Activated CD4-positive, alpha-beta T cell treated with anti-CD3 and anti-CD28 coated beads, Interleukin-2, Interleukin-6, amounts not matched to agents 100 ng/mL and 50 ng/mL, durations not matched to agents 16 hours and 8 hours (primary cell): Measurements from ENCODE around the gene LDLRAD4.

Experiments used
- DNase-seq: peaks from one replicate; pipeline ENCODE4 v3.0.0-alpha.2; 2020

Gene LDLRAD4

GRCh38 chr18:13357289-13357688 is 138.7 kb downstream of the LDLRAD4 start:
- DNase-seq: no peak

DNA sequence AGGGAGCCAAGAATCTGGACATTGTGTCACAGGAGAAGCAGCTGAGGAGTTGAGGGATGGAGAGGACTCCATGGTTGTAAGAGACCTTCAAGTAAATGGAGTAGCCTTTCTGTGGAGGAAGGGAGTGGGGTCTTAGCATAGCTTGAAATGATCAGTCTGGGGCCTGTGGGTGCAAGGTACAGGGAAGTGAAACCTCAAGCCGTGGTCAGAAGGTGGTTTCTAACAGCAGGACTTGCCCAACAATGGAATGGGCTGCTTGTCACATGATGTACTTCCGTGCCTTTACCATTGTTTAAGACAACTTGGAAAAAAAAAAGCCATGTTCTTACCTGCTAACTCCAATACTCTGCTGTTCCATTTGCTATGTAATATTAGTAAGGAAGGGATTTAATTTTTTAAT is 140.7 kb downstream of the LDLRAD4 start:
- DNase-seq: no peak

GRCh38 chr18:13361431-13361830 is 142.9 kb downstream of the LDLRAD4 start:
- DNase-seq: no peak

GRCh38 chr18:13362051-13362450 is 143.5 kb downstream of the LDLRAD4 start:
- DNase-seq: no peak

- DNase-seq: no peak
Observed at GRCh38 chr18:13362607-13363006, 144.0 kb downstream of the LDLRAD4 start.

DNA sequence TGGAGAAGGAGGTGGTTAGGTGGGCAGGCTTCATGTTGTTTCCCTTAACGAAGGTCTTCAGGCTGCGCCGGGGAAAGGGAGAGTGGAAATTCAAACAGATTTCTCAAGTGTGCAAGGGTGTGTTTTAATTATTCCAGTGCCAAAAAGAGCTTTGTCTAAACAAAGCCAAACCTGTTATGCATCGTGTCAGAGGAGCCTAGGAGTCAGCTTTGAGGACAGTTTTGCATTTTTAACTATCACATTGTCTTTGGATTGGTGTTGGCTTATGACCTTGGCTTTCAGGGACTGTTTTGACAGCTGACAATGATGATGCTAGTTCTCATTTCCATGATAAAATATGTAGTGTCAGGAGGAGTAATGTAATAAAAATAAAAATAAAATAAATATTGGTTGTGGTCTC is 144.8 kb downstream of the LDLRAD4 start:
- DNase-seq: no peak

- no peak for DNase-seq
Observed at GRCh38 chr18:13364721-13365205, 146.2 kb downstream of the LDLRAD4 start.

DNA sequence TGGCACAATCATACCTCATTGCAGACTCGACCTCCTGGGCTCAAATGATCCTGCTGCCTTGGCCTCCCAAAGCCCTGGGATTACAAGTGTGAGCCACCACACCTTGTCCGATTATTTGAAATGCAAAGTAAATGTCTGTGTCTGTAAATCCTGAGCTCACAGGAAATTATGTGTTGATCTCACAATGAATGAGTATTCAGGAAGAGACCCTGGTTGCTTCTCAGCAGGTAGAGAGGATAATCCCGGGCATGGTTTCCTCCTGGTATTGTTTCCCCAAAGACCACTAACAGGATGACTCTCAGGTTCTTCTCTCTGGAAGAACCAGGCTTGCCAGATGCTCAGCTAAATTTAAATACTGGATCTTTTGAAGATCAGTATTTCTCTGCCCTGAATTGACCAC is 147.6 kb downstream of the LDLRAD4 start:
- no peak for DNase-seq

GRCh38 chr18:13366541-13366940 is 148.0 kb downstream of the LDLRAD4 start:
- no peak for DNase-seq

DNA sequence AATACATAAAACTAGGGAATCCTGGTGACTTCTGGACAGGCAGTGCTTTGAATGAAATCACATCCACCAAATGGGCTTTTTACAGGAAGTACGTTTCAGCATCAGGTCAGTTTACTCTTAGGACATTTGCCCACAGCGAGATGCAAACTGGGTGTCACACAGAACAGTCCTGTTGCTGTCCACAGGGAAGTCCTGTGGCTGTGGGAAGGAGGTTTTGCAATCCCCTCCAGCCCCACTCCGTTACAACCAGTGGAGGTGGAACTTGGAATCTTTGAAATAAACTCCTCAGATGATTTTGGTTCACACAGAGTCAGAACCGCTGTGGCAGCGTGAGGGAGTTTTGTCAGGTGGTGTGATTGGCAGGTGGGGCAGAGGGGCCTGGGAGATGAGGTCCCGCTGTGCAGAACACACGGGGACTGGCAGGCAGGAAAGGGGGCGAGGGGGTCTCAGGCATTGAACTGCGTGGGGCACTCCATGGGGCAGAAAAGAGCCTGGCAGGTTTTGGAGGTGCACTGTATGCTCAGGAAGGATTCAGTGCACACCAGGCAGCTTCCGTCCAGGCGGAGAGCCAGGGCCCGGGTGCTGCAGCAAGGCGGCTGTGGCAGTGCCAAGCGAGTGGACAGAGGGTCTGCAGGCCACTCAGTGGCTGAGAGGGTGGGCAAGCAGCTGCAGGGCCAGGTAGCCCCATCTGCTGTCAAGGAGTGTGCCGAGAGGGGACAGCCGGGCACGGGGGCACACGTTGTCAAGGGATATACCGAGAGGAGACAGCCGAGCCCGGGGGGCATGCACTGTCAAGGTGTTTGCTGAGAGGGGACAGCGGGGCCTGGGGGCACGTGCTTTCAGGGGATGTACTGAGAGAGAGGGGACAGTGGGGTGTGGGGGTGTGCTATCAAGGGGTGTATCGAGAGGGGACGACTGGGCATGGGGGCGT is 148.7 kb downstream of the LDLRAD4 start:
- no peak for DNase-seq

GRCh38 chr18:13368080-13368813 is 149.7 kb downstream of the LDLRAD4 start:
- no peak for DNase-seq

DNA sequence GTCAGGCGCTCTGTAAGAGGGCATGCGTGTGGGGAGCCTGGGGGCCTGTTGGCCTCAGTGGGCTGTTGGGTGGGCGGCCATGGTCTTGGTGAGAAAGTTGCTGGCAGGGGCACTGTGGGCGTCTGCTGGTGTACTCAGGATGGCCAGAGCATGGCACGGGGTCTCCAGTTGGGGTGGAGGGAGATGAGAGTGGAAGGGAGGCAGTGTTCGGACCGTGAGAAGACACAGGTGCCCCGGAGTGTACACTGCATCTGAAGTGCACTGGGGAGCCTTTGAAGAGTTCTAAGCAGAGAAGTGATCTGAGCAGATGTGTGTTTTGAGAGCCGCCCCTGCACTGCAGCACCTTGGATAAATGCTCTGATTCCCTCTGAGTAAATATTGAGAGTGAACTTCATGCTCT is 150.8 kb downstream of the LDLRAD4 start:
- DNase-seq: no peak

DNA sequence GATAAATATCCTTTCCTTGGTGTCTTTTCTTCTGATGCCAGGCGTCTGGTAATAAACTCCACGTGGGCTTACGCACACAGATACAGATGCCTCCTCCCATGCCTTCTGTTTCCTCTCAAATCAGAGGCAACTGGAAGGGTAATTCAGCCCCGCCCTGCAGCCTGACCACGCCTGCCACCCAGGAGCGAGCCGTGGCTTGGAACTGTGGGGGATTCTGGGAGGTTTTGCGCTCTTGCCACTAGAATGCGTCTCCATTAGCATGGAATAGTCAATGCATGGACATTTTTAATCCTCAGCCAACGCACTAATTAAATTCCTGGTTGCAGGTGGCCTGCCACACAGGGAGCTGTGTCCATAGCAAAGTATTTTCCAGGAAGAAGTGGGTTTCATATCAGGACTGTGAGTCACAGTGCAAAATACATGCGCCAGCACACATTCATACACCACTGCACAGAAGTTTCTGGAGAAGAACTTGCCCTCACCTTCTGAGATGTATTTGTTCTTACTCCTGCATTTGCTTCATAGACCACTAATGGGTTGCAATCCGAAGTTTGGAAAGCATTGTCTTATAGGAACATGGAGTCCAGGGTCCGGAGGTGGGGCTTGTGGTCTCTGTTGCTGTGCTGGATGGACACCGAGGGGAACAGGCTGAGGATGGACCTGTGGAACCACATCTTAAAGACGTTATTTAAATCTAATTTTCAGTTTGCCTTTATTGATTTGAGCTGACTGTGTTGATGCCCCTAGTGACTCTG is 151.4 kb downstream of the LDLRAD4 start:
- DNase-seq: no peak

DNA sequence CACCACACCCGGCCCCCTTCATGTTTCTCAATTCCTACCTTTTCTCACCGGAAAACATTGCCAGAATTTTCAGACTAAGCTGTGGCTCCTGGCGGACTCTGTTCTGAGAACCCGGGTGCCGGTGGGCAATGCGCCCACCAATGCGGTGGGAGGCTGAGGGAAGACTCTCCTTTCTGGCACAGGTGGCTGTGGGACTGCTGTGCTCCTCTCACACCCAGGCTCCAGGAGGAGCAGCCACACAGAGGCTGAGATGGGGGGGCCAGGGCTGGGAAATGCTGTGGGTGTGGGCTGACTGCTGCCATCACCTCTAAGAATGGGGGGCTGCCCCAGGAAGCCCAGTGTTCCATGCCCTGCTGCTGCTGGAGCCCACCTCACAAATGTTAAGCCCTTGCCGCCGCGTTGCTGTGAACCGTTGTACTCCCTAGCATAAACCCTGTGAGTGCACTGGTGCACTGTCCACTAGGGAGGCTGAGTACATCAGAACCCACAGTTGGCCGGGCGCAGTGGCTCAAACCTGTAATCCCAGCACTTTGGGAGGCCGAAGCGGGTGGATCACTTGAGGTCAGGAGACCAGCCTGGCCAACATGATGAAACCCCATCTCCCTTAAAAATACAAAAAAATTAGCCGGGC is 152.6 kb downstream of the LDLRAD4 start:
- DNase-seq: no peak

GRCh38 chr18:13371689-13372418 is 153.3 kb downstream of the LDLRAD4 start:
- no peak for DNase-seq

DNA sequence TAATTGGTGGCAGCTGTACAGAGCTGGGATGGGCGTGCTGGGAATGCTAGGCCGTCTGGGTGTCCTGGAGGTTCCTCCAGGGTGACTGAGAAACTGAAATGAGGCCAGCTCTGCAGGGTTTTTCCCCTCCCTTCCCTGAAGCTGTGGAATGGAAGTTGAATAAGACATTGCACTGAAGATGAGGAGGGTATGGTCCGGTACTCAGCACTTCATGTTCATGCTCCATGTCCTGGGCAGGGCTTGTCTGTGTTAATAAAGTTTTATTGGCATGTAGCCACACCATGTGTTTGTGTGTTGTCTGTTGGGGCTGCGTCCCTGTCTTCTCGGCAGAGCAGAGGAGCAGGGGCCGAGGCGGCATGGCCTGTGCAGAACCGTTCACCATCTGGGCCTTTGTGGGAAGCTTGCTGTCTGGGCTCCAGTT is 154.0 kb downstream of the LDLRAD4 start:
- no peak for DNase-seq

DNA sequence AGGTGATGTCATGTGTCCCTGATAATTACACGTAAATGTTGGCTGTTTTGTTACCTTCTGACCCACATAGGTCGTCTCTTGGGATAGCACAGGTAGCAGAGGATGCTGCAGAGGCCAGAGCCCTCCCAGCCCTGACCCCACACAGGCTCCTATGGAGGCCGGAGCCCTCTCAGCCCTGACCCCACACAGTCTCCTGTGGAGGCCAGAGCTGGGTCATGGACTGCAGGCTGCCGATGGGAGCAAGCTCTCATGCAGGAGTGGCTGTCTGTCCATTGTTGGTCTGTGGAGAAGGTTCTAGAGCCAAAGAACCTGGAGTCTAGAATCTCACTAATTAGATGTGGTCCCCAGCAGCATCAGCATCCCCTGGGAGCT is 155.5 kb downstream of the LDLRAD4 start:
- DNase-seq: no peak

GRCh38 chr18:13374468-13375301 is 156.1 kb downstream of the LDLRAD4 start:
- no peak for DNase-seq

- DNase-seq: peak; percentile 92
Observed at GRCh38 chr18:13375302-13376255, 157.0 kb downstream of the LDLRAD4 start.

- peak; percentile 63 for DNase-seq
Observed at GRCh38 chr18:13376298-13376840, 157.8 kb downstream of the LDLRAD4 start.
